Lower leg skin (tissue), 4 donors: ENCODE data around the gene ADAMTSL1. TPM values are rescaled to one million over a fixed set of nuclear protein-coding genes. Genes with fewer than 3 reads are reported as not detected.

Source experiments
- DNase-seq, 2 donors: peaks; one replicate each; pipeline ENCODE4 v3.0.0-alpha.2; 2019; ENCODE audit warnings: low spot score in 2 of 2
- H3K4me3 ChIP-seq: fragments of 200-600 bp; sonication (generic); 2 replicates; pipeline ENCODE4 v1.5.1; 2017; ENCODE audit warnings: mild to moderate bottlenecking, low read depth; ENCODE audit not compliant: poor library complexity, severe bottlenecking
- POLR2A ChIP-seq, 2 donors: fragments of 450-650 bp; IDR thresholded peaks; one replicate each; pipeline ENCODE4 v1.6.1; 2016 to 2017; ENCODE audit warnings: antibody characterized with exemption in 2 of 2, mild to moderate bottlenecking in 1 of 2, moderate library complexity in 1 of 2
- WGBS, 2 donors: methylation state at CpG; one replicate each; pipeline ENCODE4 v1.1.5; 2018; 5-methylcytosine and 5-hydroxymethylcytosine counted together
- intact Hi-C: fragments of 100-400 bp; cut with DNase I; formaldehyde crosslinking; loops from one replicate; pipeline ENCODE4 v1.15.0; 2023; ENCODE audit warnings: low total_unique reads
- total RNA-seq, 4 donors: library from RNA; depleted of rRNA; stranded (reverse); fragments of >200 nt; gene quantifications; one replicate each; pipeline ENCODE4 v1.1.0, GENCODE V29; 2016
- TF ChIP-seq, protein P1 (sequence below), 3 donors: fragments of 450-650 bp; IDR thresholded peaks; one replicate each; pipeline ENCODE4 v1.5.1; 2016; ENCODE audit warnings: antibody characterized with exemption in 3 of 3, mild to moderate bottlenecking in 3 of 3, moderate library complexity in 2 of 3

Gene ADAMTSL1
- total RNA-seq, 4 donors from 2014 or later, result 1.2 to 3.6 (median 1.9) TPM

DNA sequence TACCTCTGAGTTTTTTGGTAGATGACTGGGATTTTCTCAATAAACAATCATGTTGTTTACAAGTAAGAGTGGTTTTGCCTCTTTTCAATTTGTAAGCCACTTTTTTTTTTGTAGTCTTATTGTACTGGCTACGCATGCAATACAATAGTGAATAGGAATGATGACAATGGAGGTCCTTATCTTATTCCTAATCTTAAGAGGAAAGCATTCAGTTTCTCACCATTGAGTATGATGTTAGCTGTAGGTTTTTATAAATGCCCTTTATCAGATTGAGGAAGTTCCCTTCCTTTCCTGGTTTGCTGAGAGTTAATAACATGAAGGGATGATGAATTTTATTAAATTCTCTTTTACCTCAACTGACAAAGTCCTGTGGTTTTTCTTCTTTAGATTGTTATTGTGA is 155.2 kb downstream of the ADAMTSL1 start:
- TF ChIP-seq POLR2A (IDR thresholded peaks at IDR 0.05), result no peak
- TF ChIP-seq, protein P1, sequence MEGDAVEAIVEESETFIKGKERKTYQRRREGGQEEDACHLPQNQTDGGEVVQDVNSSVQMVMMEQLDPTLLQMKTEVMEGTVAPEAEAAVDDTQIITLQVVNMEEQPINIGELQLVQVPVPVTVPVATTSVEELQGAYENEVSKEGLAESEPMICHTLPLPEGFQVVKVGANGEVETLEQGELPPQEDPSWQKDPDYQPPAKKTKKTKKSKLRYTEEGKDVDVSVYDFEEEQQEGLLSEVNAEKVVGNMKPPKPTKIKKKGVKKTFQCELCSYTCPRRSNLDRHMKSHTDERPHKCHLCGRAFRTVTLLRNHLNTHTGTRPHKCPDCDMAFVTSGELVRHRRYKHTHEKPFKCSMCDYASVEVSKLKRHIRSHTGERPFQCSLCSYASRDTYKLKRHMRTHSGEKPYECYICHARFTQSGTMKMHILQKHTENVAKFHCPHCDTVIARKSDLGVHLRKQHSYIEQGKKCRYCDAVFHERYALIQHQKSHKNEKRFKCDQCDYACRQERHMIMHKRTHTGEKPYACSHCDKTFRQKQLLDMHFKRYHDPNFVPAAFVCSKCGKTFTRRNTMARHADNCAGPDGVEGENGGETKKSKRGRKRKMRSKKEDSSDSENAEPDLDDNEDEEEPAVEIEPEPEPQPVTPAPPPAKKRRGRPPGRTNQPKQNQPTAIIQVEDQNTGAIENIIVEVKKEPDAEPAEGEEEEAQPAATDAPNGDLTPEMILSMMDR (IDR thresholded peaks at IDR 0.05), result no peak

DNA sequence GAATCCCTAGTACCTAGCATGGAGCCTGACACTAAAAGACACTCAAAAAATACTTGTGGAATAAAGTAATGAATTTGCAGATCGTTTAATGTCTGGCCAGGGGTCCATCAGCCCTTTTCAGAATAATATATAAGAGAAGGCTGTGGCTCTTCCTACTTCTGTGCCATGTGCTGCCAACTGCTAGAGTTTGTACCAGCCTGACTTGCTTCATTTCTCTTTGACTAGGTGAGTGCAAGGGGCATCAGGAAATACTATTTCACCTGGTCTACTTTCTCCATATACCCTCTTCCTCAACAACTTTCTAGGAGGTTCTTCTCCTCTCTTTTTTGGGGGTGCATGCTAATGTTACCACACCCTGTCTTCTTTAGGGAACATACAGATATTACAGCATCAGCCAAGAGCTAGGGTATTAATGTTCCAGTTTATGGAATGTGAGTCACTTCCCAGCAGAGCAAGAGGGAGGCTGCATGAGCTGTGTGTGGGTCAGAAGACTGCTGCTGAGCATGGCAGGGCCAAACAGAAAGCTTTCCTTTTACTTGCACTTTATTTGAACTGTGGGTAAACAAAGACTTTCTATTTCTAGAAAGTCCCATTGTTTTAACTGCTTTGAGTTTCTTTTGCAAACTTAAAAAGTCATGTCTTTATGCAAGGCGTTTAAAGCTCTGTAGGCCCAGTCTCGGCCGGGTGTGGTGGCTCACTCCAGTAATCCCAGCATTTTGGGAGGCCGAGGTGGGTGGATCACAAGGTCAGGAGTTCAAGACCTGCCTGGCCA is 158.9 kb downstream of the ADAMTSL1 start:
- H3K4me3 ChIP-seq, result no peak overlapping the region
- no peak for DNase-seq
- 71 to 75% methylated on average over 5 of the region's 5 CpGs for WGBS, 2 donors
- no peak for TF ChIP-seq POLR2A (IDR thresholded peaks at IDR 0.05)
- TF ChIP-seq, protein P1 (IDR thresholded peaks at IDR 0.05), result no peak
- intact Hi-C loops, result no loop called here

More for the DNA sequence above, 155.2 kb downstream of the ADAMTSL1 start:
- intact Hi-C loops, result no loop called here
- WGBS, 2 donors, result 80 to 95% methylated on average over 1 of the region's 1 CpG
- DNase-seq, result no peak
- no peak overlapping the region for H3K4me3 ChIP-seq

DNA sequence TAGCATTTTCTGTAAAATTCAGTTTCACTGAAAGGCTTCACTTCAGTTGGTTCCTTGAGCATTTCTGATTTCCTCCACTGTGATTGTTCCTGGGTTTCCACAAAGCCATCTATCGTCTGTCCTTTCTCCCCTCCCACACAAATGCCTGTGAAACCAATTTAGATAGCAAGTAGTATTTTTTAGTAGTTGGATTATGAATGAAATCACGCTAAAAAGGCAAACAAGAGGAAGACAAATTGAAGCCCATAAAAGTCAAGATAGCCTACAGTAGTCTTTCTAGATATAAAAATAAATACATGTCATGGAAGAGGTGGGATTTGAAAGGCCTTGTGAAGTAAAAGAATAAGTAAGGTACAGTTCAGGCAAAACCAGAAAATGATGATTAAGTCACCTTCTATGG is 162.8 kb downstream of the ADAMTSL1 start:
- H3K4me3 ChIP-seq, result no peak overlapping the region
- 79 to 81% methylated on average over 2 of the region's 2 CpGs for WGBS, 2 donors
- TF ChIP-seq, protein P1 (IDR thresholded peaks at IDR 0.05), result no peak
- no peak for TF ChIP-seq POLR2A (IDR thresholded peaks at IDR 0.05)
- DNase-seq, result no peak
- intact Hi-C loops, result no loop called here

DNA sequence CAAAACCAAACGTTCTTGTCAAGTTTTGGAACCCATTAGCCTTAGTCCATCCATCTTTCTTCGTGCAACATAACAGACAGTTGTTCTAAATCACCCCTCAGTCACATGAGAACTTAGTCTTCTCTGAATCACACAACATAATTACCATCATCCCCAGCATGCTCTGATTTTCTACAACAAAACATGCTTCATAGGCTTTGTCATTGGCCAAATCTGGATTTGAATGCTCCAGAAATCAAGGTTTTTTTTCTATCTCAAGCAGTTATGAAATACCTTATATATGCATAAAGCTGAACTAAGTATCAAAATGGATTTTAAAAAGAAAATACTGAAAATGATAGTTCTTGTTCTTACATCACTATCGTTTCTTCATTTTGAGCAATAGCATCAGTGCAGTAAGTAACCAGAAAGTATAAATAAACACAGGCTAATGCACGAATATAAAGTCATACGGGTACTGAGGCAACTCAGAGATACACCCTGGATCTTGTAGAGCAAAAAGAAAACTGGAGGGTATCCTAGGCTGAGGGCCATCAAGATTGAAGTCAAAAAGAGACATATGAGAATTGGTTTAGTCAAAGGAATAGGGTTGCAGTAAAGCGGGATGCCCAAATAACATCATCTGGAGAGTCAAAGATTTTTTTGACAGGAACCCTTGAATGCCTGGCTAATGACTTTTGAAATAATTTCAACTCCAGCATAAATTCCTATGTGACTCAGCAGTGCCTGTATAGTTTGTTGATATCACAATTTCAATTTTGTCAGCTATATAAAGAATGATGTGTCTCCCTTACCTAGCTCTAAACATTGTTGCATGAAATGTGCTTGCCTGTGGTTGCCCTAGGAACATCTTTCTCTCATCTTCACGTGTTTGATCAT is 164.7 kb downstream of the ADAMTSL1 start:
- no peak overlapping the region for H3K4me3 ChIP-seq
- 75 to 78% methylated on average over 7 of the region's 7 CpGs for WGBS, 2 donors
- DNase-seq, result no peak
- intact Hi-C loops, result no loop called here
- TF ChIP-seq, protein P1 (IDR thresholded peaks at IDR 0.05), result no peak
- TF ChIP-seq POLR2A (IDR thresholded peaks at IDR 0.05), result no peak

DNA sequence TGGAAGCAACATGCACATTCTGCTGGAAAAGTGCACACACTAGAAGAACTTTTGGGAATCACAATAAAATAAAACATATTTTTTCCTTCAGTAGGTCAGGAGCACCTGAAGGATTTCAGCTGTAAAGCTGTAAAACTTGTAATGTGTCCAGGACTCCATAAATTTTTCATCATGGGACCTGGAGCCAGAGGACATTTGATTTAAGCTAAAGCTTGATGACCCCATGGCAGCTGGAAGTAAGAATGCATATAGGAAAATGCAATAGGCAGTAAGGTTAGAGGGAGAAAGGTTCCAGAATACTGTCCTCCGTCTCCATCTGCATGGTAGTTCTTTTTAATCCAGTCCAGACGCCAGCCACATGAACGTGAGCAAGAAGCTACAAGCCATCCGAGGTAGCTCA is 166.0 kb downstream of the ADAMTSL1 start:
- intact Hi-C loops, result no loop called here
- H3K4me3 ChIP-seq, result no peak overlapping the region
- DNase-seq, result no peak
- 73 to 78% methylated on average over 4 of the region's 4 CpGs for WGBS, 2 donors
- TF ChIP-seq POLR2A (IDR thresholded peaks at IDR 0.05), result no peak
- TF ChIP-seq, protein P1 (IDR thresholded peaks at IDR 0.05), result no peak
